T follicular helper cell (primary cell): Measurements from ENCODE around the gene NEK1.

Experiments used
- DNase-seq: peaks from one replicate; pipeline ENCODE4 v3.0.0-alpha.2; 2020; ENCODE audit warnings: low read depth
- total RNA-seq, 2 experiments: gene quantifications; one replicate each; lab custom pipeline; 2026; lab: John Stamatoyannopoulos, UW

NEK1 gene
- total RNA-seq = 20.6 to 46.1 reads per million in 2 experiments

- peak; percentile 82 for DNase-seq
Observed at GRCh38 chr4:169611991-169612870, at the start of gene NEK1. Gene NEK1 (minus strand): TSS chr4:169612583. CDS start chr4:169602630, 9,953 bp downstream.

- DNase-seq = no peak
Observed at GRCh38 chr4:169661761-169662160, 49.4 kb upstream of the NEK1 start.

GRCh38 chr4:169660929-169661328, 48.5 kb upstream of the NEK1 start:
- no peak for DNase-seq

- peak; percentile 50 for DNase-seq
Observed at GRCh38 chr4:169659716-169660670, 47.6 kb upstream of the NEK1 start.

GRCh38 chr4:169658975-169659715, 46.8 kb upstream of the NEK1 start:
- no peak for DNase-seq

GRCh38 chr4:169658196-169658595, 45.8 kb upstream of the NEK1 start:
- no peak for DNase-seq

GRCh38 chr4:169657470-169658107, 45.2 kb upstream of the NEK1 start:
- no peak for DNase-seq

GRCh38 chr4:169655401-169655800, 43.0 kb upstream of the NEK1 start:
- DNase-seq = no peak

- no peak for DNase-seq
Observed at GRCh38 chr4:169652535-169652934, 40.2 kb upstream of the NEK1 start.

- DNase-seq = no peak
Observed at GRCh38 chr4:169650227-169650936, 38.0 kb upstream of the NEK1 start.

GRCh38 chr4:169649545-169650226, 37.3 kb upstream of the NEK1 start:
- no peak for DNase-seq

GRCh38 chr4:169645627-169646026, 33.2 kb upstream of the NEK1 start:
- no peak for DNase-seq

- no peak for DNase-seq
Observed at GRCh38 chr4:169644802-169645201, 32.4 kb upstream of the NEK1 start.

GRCh38 chr4:169640261-169640870, 28.0 kb upstream of the NEK1 start:
- DNase-seq = no peak

- no peak for DNase-seq
Observed at GRCh38 chr4:169634975-169635374, 22.6 kb upstream of the NEK1 start.

- no peak for DNase-seq
Observed at GRCh38 chr4:169632896-169633295, 20.5 kb upstream of the NEK1 start.

- DNase-seq = no peak
Observed at GRCh38 chr4:169630069-169630468, 17.7 kb upstream of the NEK1 start.

- no peak for DNase-seq
Observed at GRCh38 chr4:169628579-169628978, 16.2 kb upstream of the NEK1 start.

GRCh38 chr4:169627307-169627706, 14.9 kb upstream of the NEK1 start:
- no peak for DNase-seq
